ENCODE measurements around the gene ARNT2. TPM values are rescaled to one million over a fixed set of nuclear protein-coding genes. Genes with fewer than 3 reads are reported as not detected.

ARNT2 gene
- total and polyA plus RNA-seq, 2 experiments from 2014 or later: 4.6 to 11.6 TPM

DNA sequence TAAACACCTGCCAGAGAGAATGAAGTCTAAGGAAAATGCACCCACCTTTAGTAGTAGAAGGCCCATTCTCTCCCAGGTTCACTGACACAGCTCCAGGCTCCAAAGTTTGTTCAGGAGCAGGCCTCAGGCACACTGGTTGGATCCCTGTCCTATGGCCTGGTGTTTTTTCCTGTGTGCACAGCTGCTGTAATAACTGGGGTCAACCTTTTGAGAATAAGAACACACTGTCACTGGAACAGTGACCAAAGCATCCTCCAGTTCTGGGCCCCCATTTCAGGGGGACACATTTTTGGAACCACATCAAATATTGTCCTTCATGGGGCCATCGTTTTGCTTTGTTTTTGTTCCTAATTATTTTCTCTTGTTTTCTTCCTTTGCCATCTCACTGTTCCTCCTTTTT lies 95.8 kb downstream of the ARNT2 start:
- Histone ChIP-seq H3K36me3 (ENCODE audit: insufficient read depth) (no peaks in the 10 kb centered on the region; the same call in 1 of the 2 replicates), H3K4me1 (ENCODE audit: insufficient read depth) (no peaks in the 10 kb centered on the region; the same call in 1 of the 2 replicates), H4K20me1 (replicated peaks; ENCODE audit: insufficient read depth) (no peaks in the 10 kb centered on the region), H3K27ac (ENCODE audit: low read depth) (no peak overlapping the region), H3K9me2 (ENCODE audit: insufficient read depth) (no peaks in the 10 kb centered on the region), H3K79me2 (replicated peaks; ENCODE audit: insufficient read depth) (no peaks in the 10 kb centered on the region), H3K4me2 (no peak overlapping the region), H3K4me3 (no peak overlapping the region), H3F3A (replicated peaks; ENCODE audit: low read depth) (no peaks in the 10 kb centered on the region), H3K27me3 (ENCODE audit: insufficient read depth) (no peaks in the 10 kb centered on the region), H2AFZ (no peak overlapping the region)
- no peaks in the 10 kb centered on the region; the same call in 1 of the 3 replicates for H3K36me3 Mint-ChIP-seq (ENCODE audit: low read depth)
- ATAC-seq (no peak), DNase-seq (ENCODE audit: low spot score) (no peak)
- H3K9me3 Mint-ChIP-seq: no peaks in the 10 kb centered on the region
- H3K4me3 Mint-ChIP-seq: no peak overlapping the region
- TF ChIP-seq NANOG (IDR thresholded peaks at IDR 0.05; ENCODE audit: borderline replicate concordance): no peak
- peaks cover 10% of the 10 kb centered on the region for H3K27me3 Mint-ChIP-seq (ENCODE audit: insufficient read depth, low read depth, poor library complexity)
- H3K4me1 Mint-ChIP-seq: peaks cover 7% of the 10 kb centered on the region
- H3K27ac Mint-ChIP-seq: no peak overlapping the region

DNA sequence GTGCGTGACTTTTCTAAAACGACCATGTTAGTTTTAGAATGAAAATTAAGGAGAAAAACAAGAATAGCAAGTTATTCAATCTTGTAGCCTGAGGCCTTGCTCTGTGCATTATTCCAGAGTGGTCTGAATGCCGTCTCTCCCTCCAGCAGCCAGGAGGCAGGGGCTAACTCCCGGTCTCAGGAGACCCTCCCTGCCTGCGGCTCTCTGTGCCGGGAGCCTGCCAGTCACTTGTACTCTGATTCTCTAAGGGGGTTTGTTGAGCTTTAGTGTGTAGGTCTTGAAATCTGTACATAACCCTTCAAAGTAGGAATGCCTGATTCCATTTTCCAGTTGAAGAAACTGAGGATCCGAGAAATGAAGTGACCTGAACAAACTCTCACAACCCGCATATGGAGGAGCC lies 97.3 kb downstream of the ARNT2 start:
- H4K20me1 ChIP-seq (replicated peaks; ENCODE audit: insufficient read depth): no peaks in the 10 kb centered on the region
- no peak overlapping the region for H2AFZ ChIP-seq
- Mint-ChIP-seq H3K27me3 (ENCODE audit: insufficient read depth, low read depth, poor library complexity) (peaks cover 10% of the 10 kb centered on the region), H3K4me1 (no peaks in the 10 kb centered on the region), H3K27ac (no peak overlapping the region), H3K4me3 (no peak overlapping the region), H3K9me3 (no peaks in the 10 kb centered on the region), H3K36me3 (ENCODE audit: low read depth) (no peaks in the 10 kb centered on the region; the same call in 1 of the 3 replicates)
- DNase-seq (ENCODE audit: low spot score): no peak
- ATAC-seq: no peak
- H3K4me1 ChIP-seq (ENCODE audit: insufficient read depth): no peaks in the 10 kb centered on the region
- no peaks in the 10 kb centered on the region for H3F3A ChIP-seq (replicated peaks; ENCODE audit: low read depth)
- no peaks in the 10 kb centered on the region for H3K27me3 ChIP-seq (ENCODE audit: insufficient read depth)
- no peak overlapping the region for H3K4me2 ChIP-seq
- no peak overlapping the region for H3K4me3 ChIP-seq
- H3K79me2 ChIP-seq (replicated peaks; ENCODE audit: insufficient read depth): no peaks in the 10 kb centered on the region
- peaks cover 4% of the 10 kb centered on the region; the same call in 1 of the 2 replicates for H3K9me2 ChIP-seq (ENCODE audit: insufficient read depth)
- H3K27ac ChIP-seq (ENCODE audit: low read depth): no peak overlapping the region
- TF ChIP-seq NANOG (IDR thresholded peaks at IDR 0.05; ENCODE audit: borderline replicate concordance) (no peak), CREB1 (CRISPR knock-in tag; IDR thresholded peaks at IDR 0.05; ENCODE audit: low read depth) (no peak), EZH2 (IDR thresholded peaks at IDR 0.05; ENCODE audit: low read depth, unreplicated experiment) (no peak), JUNB (IDR thresholded peaks at IDR 0.05; ENCODE audit: unreplicated experiment) (no peak), ZNF114 (CRISPR knock-in tag; IDR thresholded peaks at IDR 0.05) (no peak)
- no peaks in the 10 kb centered on the region; the same call in 1 of the 2 replicates for H3K36me3 ChIP-seq (ENCODE audit: insufficient read depth)

DNA sequence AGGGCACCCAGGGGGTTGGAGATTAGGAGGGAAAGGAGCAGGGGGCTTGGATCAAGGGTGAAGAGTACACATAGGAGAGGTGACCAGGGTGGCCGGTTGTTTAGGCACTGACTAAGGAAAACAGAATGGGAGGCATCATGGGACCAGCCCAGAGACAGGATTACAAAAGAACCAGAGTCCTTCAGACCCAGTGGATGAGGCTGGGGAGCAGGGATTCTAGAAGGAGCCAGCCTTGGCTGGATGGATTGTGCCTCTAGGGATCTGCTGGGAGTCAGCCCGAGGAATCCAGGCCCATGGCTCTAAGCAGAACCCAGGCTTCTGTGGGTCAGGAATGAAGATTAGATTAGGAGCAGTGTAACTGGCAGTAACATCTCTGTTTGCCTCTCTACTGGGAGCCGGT lies 98.6 kb downstream of the ARNT2 start:
- Mint-ChIP-seq H3K4me3 (no peak overlapping the region), H3K4me1 (no peaks in the 10 kb centered on the region), H3K27me3 (ENCODE audit: insufficient read depth, low read depth, poor library complexity) (peaks cover 8% of the 10 kb centered on the region)
- TF ChIP-seq, protein P1, sequence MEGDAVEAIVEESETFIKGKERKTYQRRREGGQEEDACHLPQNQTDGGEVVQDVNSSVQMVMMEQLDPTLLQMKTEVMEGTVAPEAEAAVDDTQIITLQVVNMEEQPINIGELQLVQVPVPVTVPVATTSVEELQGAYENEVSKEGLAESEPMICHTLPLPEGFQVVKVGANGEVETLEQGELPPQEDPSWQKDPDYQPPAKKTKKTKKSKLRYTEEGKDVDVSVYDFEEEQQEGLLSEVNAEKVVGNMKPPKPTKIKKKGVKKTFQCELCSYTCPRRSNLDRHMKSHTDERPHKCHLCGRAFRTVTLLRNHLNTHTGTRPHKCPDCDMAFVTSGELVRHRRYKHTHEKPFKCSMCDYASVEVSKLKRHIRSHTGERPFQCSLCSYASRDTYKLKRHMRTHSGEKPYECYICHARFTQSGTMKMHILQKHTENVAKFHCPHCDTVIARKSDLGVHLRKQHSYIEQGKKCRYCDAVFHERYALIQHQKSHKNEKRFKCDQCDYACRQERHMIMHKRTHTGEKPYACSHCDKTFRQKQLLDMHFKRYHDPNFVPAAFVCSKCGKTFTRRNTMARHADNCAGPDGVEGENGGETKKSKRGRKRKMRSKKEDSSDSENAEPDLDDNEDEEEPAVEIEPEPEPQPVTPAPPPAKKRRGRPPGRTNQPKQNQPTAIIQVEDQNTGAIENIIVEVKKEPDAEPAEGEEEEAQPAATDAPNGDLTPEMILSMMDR (conservative IDR thresholded peaks at IDR 0.05; ENCODE audit: low read depth in 2 of 2): no peak
- TF ChIP-seq CREB1 (CRISPR knock-in tag; IDR thresholded peaks at IDR 0.05; ENCODE audit: low read depth) (no peak), ZNF114 (CRISPR knock-in tag; IDR thresholded peaks at IDR 0.05) (no peak), JUNB (IDR thresholded peaks at IDR 0.05; ENCODE audit: unreplicated experiment) (no peak)
- TF ChIP-seq, protein P2, sequence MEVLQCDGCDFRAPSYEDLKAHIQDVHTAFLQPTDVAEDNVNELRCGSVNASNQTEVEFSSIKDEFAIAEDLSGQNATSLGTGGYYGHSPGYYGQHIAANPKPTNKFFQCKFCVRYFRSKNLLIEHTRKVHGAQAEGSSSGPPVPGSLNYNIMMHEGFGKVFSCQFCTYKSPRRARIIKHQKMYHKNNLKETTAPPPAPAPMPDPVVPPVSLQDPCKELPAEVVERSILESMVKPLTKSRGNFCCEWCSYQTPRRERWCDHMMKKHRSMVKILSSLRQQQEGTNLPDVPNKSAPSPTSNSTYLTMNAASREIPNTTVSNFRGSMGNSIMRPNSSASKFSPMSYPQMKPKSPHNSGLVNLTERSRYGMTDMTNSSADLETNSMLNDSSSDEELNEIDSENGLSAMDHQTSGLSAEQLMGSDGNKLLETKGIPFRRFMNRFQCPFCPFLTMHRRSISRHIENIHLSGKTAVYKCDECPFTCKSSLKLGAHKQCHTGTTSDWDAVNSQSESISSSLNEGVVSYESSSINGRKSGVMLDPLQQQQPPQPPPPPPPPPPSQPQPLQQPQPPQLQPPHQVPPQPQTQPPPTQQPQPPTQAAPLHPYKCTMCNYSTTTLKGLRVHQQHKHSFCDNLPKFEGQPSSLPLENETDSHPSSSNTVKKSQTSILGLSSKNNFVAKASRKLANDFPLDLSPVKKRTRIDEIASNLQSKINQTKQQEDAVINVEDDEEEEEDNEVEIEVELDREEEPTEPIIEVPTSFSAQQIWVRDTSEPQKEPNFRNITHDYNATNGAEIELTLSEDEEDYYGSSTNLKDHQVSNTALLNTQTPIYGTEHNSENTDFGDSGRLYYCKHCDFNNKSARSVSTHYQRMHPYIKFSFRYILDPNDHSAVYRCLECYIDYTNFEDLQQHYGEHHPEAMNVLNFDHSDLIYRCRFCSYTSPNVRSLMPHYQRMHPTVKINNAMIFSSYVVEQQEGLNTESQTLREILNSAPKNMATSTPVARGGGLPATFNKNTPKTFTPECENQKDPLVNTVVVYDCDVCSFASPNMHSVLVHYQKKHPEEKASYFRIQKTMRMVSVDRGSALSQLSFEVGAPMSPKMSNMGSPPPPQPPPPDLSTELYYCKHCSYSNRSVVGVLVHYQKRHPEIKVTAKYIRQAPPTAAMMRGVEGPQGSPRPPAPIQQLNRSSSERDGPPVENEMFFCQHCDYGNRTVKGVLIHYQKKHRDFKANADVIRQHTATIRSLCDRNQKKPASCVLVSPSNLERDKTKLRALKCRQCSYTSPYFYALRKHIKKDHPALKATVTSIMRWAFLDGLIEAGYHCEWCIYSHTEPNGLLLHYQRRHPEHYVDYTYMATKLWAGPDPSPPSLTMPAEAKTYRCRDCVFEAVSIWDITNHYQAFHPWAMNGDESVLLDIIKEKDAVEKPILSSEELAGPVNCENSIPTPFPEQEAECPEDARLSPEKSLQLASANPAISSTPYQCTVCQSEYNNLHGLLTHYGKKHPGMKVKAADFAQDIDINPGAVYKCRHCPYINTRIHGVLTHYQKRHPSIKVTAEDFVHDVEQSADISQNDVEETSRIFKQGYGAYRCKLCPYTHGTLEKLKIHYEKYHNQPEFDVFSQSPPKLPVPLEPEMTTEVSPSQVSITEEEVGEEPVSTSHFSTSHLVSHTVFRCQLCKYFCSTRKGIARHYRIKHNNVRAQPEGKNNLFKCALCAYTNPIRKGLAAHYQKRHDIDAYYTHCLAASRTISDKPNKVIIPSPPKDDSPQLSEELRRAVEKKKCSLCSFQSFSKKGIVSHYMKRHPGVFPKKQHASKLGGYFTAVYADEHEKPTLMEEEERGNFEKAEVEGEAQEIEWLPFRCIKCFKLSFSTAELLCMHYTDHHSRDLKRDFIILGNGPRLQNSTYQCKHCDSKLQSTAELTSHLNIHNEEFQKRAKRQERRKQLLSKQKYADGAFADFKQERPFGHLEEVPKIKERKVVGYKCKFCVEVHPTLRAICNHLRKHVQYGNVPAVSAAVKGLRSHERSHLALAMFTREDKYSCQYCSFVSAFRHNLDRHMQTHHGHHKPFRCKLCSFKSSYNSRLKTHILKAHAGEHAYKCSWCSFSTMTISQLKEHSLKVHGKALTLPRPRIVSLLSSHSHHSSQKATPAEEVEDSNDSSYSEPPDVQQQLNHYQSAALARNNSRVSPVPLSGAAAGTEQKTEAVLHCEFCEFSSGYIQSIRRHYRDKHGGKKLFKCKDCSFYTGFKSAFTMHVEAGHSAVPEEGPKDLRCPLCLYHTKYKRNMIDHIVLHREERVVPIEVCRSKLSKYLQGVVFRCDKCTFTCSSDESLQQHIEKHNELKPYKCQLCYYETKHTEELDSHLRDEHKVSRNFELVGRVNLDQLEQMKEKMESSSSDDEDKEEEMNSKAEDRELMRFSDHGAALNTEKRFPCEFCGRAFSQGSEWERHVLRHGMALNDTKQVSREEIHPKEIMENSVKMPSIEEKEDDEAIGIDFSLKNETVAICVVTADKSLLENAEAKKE (CRISPR knock-in tag; IDR thresholded peaks at IDR 0.05): no peak

More for the DNA sequence above, 98.6 kb downstream of the ARNT2 start:
- H3K27ac ChIP-seq (ENCODE audit: low read depth): no peak overlapping the region
- H3K4me2 ChIP-seq: no peak overlapping the region
- H3F3A ChIP-seq (replicated peaks; ENCODE audit: low read depth): no peaks in the 10 kb centered on the region
- no peaks in the 10 kb centered on the region; the same call in 1 of the 2 replicates for H3K36me3 ChIP-seq (ENCODE audit: insufficient read depth)
- no peak overlapping the region for H2AFZ ChIP-seq
- no peaks in the 10 kb centered on the region for H4K20me1 ChIP-seq (replicated peaks; ENCODE audit: insufficient read depth)
- DNase-seq (ENCODE audit: low spot score) (no peak), ATAC-seq (no peak)
- H3K4me1 ChIP-seq (ENCODE audit: insufficient read depth): no peaks in the 10 kb centered on the region
- no peaks in the 10 kb centered on the region for H3K79me2 ChIP-seq (replicated peaks; ENCODE audit: insufficient read depth)
- no peaks in the 10 kb centered on the region for H3K27me3 ChIP-seq (ENCODE audit: insufficient read depth)
- H3K36me3 Mint-ChIP-seq (ENCODE audit: low read depth): no peaks in the 10 kb centered on the region; the same call in 1 of the 3 replicates
- H3K9me3 Mint-ChIP-seq: no peaks in the 10 kb centered on the region
- no peak overlapping the region for H3K27ac Mint-ChIP-seq
- no peak overlapping the region for H3K4me3 ChIP-seq
- H3K9me2 ChIP-seq (ENCODE audit: insufficient read depth): peaks cover 9% of the 10 kb centered on the region; the same call in 1 of the 2 replicates
